AG09309 (cell line): Measurements from ENCODE around the gene KRT80.

Experiments used
- DNase-seq: peaks from one replicate; pipeline ENCODE4 v3.0.0-alpha.2; 2010; ENCODE audit warnings: low read depth
- H3K4me3 ChIP-seq: 2 replicates; pipeline ENCODE4 v1.5.1; 2011; ENCODE audit warnings: mild to moderate bottlenecking, low read depth, low read length, moderate library complexity; ENCODE audit not compliant: control insufficient read depth
- CTCF ChIP-seq: IDR thresholded peaks from 2 replicates; pipeline ENCODE4 v1.5.1; 2011; ENCODE audit warnings: mild to moderate bottlenecking, low read depth, low read length, inconsistent platforms; ENCODE audit not compliant: insufficient read depth, control insufficient read depth; ENCODE audit errors: missing control alignments

The KRT80 gene

GRCh38 chr12:52236386-52237050, 44.7 kb upstream of the KRT80 start:
- H3K4me3 ChIP-seq, result no peak overlapping the region

GRCh38 chr12:52235822-52236361, 44.1 kb upstream of the KRT80 start:
- DNase-seq, result no peak
- no peak overlapping the region for H3K4me3 ChIP-seq
- TF ChIP-seq CTCF, result no peak

More at GRCh38 chr12:52236386-52237050, 44.7 kb upstream of the KRT80 start:
- DNase-seq, result no peak
- no peak for TF ChIP-seq CTCF

GRCh38 chr12:52235001-52235764, 43.4 kb upstream of the KRT80 start:
- TF ChIP-seq CTCF, result no peak
- H3K4me3 ChIP-seq, result no peak overlapping the region
- no peak for DNase-seq

- DNase-seq, result no peak
- no peak for TF ChIP-seq CTCF
- H3K4me3 ChIP-seq, result no peak overlapping the region
These were observed 42.5 kb upstream of the KRT80 start for GRCh38 chr12:52234223-52234810.

- TF ChIP-seq CTCF, result no peak
- DNase-seq, result no peak
- no peak overlapping the region for H3K4me3 ChIP-seq
These were observed 41.8 kb upstream of the KRT80 start for GRCh38 chr12:52233462-52234207.
